WTC11 (cell line): ENCODE measurements around the gene NDUFAF4. TPM values are rescaled to one million over a fixed set of nuclear protein-coding genes. Genes with fewer than 3 reads are reported as not detected.
A peak's percentile ranks its signal among the peaks of the same experiment; 100 is the strongest.

Experiments used
- ATAC-seq: fragments of 200-7000 bp; cut with Tn5 transposase; 2 replicates; pipeline ENCODE4 v1.10.0; 2021; ENCODE audit warnings: mild to moderate bottlenecking, moderate library complexity
- CTCF ChIA-PET: fragments of 300-600 bp; sonication (Branson Sonifier 250); formaldehyde crosslinking; loops from one replicate; lab custom pipeline; 2021; ENCODE audit warnings: antibody characterized with exemption; lab: Charles Lee
- POLR2A ChIA-PET: fragments of 350-600 bp; sonication (Branson Sonifier 250); formaldehyde crosslinking; loops from one replicate; lab custom pipeline; 2021; ENCODE audit warnings: antibody characterized with exemption; lab: Charles Lee
- DNase-seq: peaks from one replicate; pipeline ENCODE4 v3.0.0; 2021; ENCODE audit warnings: low spot score
- H3K27ac Mint-ChIP-seq: 2 replicates; pipeline ENCODE4 v1.8.0; 2021; ENCODE audit warnings: mixed read lengths
- H3K27me3 Mint-ChIP-seq: 2 replicates; pipeline ENCODE4 v1.8.0; 2021; ENCODE audit warnings: low read depth, mild to moderate bottlenecking, moderate library complexity, mixed read lengths
- H3K36me3 Mint-ChIP-seq: 2 replicates; pipeline ENCODE4 v1.8.0; 2021; ENCODE audit warnings: mixed read lengths
- H3K4me1 Mint-ChIP-seq: 2 replicates; pipeline ENCODE4 v1.8.0; 2022; ENCODE audit warnings: mixed read lengths
- H3K4me3 Mint-ChIP-seq: 2 replicates; pipeline ENCODE4 v1.8.0; 2021; ENCODE audit warnings: mild to moderate bottlenecking, moderate library complexity, mixed read lengths
- H3K9me3 Mint-ChIP-seq: 2 replicates; pipeline ENCODE4 v1.8.0; 2021; ENCODE audit warnings: mixed read lengths
- ETV6 ChIP-seq: sonication (generic); formaldehyde crosslinking; IDR thresholded peaks from 2 replicates; pipeline ENCODE4 v1.8.1; 2022; ENCODE audit warnings: mild to moderate bottlenecking, missing genetic modification reagents
- FOXP1 ChIP-seq: sonication (generic); formaldehyde crosslinking; IDR thresholded peaks from 2 replicates; pipeline ENCODE4 v1.8.0; 2022; ENCODE audit warnings: missing genetic modification reagents, mild to moderate bottlenecking, moderate library complexity, borderline replicate concordance
- GABPB1 ChIP-seq: sonication (generic); formaldehyde crosslinking; IDR thresholded peaks from 2 replicates; pipeline ENCODE4 v1.8.1; 2023; ENCODE audit warnings: mild to moderate bottlenecking, missing genetic modification reagents
- MXD4 ChIP-seq: fragments of 250-450 bp; sonication (Bioruptor Pico); IDR thresholded peaks from 2 replicates; pipeline ENCODE4 v1.8.0; 2021; ENCODE audit warnings: mild to moderate bottlenecking, moderate library complexity, borderline replicate concordance
- NFE2L1 ChIP-seq: sonication (generic); formaldehyde crosslinking; IDR thresholded peaks from 2 replicates; pipeline ENCODE4 v1.8.1; 2023; ENCODE audit warnings: missing genetic modification reagents
- NFYB ChIP-seq: sonication (generic); formaldehyde crosslinking; conservative IDR thresholded peaks from 2 replicates; pipeline ENCODE4 v1.8.0; 2022; ENCODE audit warnings: low read depth, missing genetic modification reagents
- NR1H2 ChIP-seq: sonication (generic); formaldehyde crosslinking; IDR thresholded peaks from 2 replicates; pipeline ENCODE4 v1.9.0; 2021; ENCODE audit warnings: mild to moderate bottlenecking, moderate library complexity, missing genetic modification reagents
- NR3C1 ChIP-seq: sonication (generic); formaldehyde crosslinking; conservative IDR thresholded peaks from 2 replicates; pipeline ENCODE4 v1.8.1; 2023; ENCODE audit warnings: low read depth, mild to moderate bottlenecking, missing genetic modification reagents
- OVOL2 ChIP-seq: fragments of 250-450 bp; sonication (Bioruptor Pico); IDR thresholded peaks from 2 replicates; pipeline ENCODE4 v1.9.0; 2021; ENCODE audit warnings: mild to moderate bottlenecking, borderline replicate concordance
- RORB ChIP-seq: fragments of 250-450 bp; sonication (Bioruptor Pico); IDR thresholded peaks from 2 replicates; pipeline ENCODE4 v1.9.0; 2021; ENCODE audit warnings: mild to moderate bottlenecking
- SOX15 ChIP-seq: fragments of 250-450 bp; sonication (Bioruptor Pico); IDR thresholded peaks from 2 replicates; pipeline ENCODE4 v1.9.0; 2021; ENCODE audit warnings: mild to moderate bottlenecking
- TCF7 ChIP-seq: sonication (generic); formaldehyde crosslinking; IDR thresholded peaks from 2 replicates; pipeline ENCODE4 v1.8.0; 2022; ENCODE audit warnings: mild to moderate bottlenecking, low read depth, missing genetic modification reagents, moderate library complexity
- ZNF219 ChIP-seq: sonication (generic); formaldehyde crosslinking; IDR thresholded peaks from 2 replicates; pipeline ENCODE4 v1.8.0; 2023; ENCODE audit warnings: missing genetic modification reagents, mild to moderate bottlenecking, borderline replicate concordance
- ZNF232 ChIP-seq: sonication (generic); formaldehyde crosslinking; IDR thresholded peaks from 2 replicates; pipeline ENCODE4 v1.8.0; 2022; ENCODE audit warnings: mild to moderate bottlenecking, missing genetic modification reagents
- ZNF263 ChIP-seq: sonication (generic); formaldehyde crosslinking; IDR thresholded peaks from 2 replicates; pipeline ENCODE4 v1.8.1; 2022; ENCODE audit warnings: low read depth, mild to moderate bottlenecking, moderate library complexity, missing genetic modification reagents
- ZNF416 ChIP-seq: fragments of 250-450 bp; sonication (Bioruptor Pico); IDR thresholded peaks from 2 replicates; pipeline ENCODE4 v1.9.0; 2021; ENCODE audit warnings: mild to moderate bottlenecking, inconsistent platforms
- ZNF671 ChIP-seq: fragments of 250-450 bp; sonication (Bioruptor Pico); IDR thresholded peaks from 2 replicates; pipeline ENCODE4 v1.8.0; 2021; ENCODE audit warnings: mild to moderate bottlenecking
- total RNA-seq: library from RNA; stranded (reverse); gene quantifications from 3 replicates; pipeline ENCODE4 v1.2.3, GENCODE V29; 2021
- TF ChIP-seq, protein P1 (sequence below): sonication (generic); formaldehyde crosslinking; IDR thresholded peaks from 2 replicates; pipeline ENCODE4 v1.8.0; 2022; ENCODE audit warnings: missing genetic modification reagents
- TF ChIP-seq, protein P2 (sequence below): sonication (generic); formaldehyde crosslinking; IDR thresholded peaks from 2 replicates; pipeline ENCODE4 v1.8.1; 2022; ENCODE audit warnings: low read depth, missing genetic modification reagents, borderline replicate concordance
- TF ChIP-seq, protein P3 (sequence below): sonication (generic); formaldehyde crosslinking; IDR thresholded peaks from 2 replicates; pipeline ENCODE4 v1.8.0; 2022; ENCODE audit warnings: mild to moderate bottlenecking, missing genetic modification reagents
- TF ChIP-seq, protein P4 (sequence below): fragments of 250-450 bp; sonication (Bioruptor Pico); IDR thresholded peaks from 2 replicates; pipeline ENCODE4 v1.9.0; 2021; ENCODE audit warnings: moderate library complexity, mild to moderate bottlenecking, inconsistent platforms, borderline replicate concordance
- TF ChIP-seq, protein P5 (sequence below): sonication (generic); formaldehyde crosslinking; IDR thresholded peaks from 2 replicates; pipeline ENCODE4 v1.8.0; 2022; ENCODE audit warnings: mild to moderate bottlenecking, missing genetic modification reagents
- TF ChIP-seq, protein P6 (sequence below): sonication (generic); formaldehyde crosslinking; IDR thresholded peaks from 2 replicates; pipeline ENCODE4 v1.8.0; 2023; ENCODE audit warnings: mild to moderate bottlenecking, missing genetic modification reagents

Gene NDUFAF4
- total RNA-seq, 1 experiment from 2014 or later = 75.8 TPM

DNA sequence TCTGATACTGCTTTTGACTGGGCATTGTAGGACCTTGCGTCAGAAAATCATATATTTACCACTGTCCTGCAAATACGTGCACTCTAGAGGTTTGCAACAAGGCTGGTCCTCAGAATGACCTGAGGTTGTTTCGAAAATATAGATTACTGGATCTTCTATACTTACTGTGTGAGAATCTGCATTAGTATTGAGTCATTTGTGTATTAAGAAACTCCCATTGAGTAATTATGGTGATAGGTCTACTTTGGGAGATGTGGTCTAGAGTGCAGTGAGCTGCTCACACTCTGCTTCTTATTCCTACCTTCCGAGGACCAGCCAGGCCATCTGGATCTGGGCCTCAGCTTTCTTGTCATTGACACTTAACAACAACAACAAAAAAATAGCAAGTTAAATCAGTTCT is 36.4 kb upstream of the NDUFAF4 start:
- no peaks in the 10 kb centered on the region for H3K9me3 Mint-ChIP-seq
- ATAC-seq = no peak
- H3K4me1 Mint-ChIP-seq = peaks cover 14% of the 10 kb centered on the region
- no peak for DNase-seq
- H3K4me3 Mint-ChIP-seq = no peak overlapping the region
- no peak overlapping the region for H3K27ac Mint-ChIP-seq
- POLR2A ChIA-PET = no interaction called here
- CTCF ChIA-PET = no interaction called here
- TF ChIP-seq GABPB1 (CRISPR knock-in tag) (no peak), ZNF232 (no peak), ETV6 (no peak), NR3C1 (CRISPR knock-in tag) (no peak), ZNF416 (no peak), ZNF263 (CRISPR knock-in tag) (no peak), OVOL2 (CRISPR knock-in tag) (no peak)
- TF ChIP-seq, protein P1, sequence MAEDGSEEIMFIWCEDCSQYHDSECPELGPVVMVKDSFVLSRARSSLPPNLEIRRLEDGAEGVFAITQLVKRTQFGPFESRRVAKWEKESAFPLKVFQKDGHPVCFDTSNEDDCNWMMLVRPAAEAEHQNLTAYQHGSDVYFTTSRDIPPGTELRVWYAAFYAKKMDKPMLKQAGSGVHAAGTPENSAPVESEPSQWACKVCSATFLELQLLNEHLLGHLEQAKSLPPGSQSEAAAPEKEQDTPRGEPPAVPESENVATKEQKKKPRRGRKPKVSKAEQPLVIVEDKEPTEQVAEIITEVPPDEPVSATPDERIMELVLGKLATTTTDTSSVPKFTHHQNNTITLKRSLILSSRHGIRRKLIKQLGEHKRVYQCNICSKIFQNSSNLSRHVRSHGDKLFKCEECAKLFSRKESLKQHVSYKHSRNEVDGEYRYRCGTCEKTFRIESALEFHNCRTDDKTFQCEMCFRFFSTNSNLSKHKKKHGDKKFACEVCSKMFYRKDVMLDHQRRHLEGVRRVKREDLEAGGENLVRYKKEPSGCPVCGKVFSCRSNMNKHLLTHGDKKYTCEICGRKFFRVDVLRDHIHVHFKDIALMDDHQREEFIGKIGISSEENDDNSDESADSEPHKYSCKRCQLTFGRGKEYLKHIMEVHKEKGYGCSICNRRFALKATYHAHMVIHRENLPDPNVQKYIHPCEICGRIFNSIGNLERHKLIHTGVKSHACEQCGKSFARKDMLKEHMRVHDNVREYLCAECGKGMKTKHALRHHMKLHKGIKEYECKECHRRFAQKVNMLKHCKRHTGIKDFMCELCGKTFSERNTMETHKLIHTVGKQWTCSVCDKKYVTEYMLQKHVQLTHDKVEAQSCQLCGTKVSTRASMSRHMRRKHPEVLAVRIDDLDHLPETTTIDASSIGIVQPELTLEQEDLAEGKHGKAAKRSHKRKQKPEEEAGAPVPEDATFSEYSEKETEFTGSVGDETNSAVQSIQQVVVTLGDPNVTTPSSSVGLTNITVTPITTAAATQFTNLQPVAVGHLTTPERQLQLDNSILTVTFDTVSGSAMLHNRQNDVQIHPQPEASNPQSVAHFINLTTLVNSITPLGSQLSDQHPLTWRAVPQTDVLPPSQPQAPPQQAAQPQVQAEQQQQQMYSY (CRISPR knock-in tag) = no peak
- TF ChIP-seq, protein P2, sequence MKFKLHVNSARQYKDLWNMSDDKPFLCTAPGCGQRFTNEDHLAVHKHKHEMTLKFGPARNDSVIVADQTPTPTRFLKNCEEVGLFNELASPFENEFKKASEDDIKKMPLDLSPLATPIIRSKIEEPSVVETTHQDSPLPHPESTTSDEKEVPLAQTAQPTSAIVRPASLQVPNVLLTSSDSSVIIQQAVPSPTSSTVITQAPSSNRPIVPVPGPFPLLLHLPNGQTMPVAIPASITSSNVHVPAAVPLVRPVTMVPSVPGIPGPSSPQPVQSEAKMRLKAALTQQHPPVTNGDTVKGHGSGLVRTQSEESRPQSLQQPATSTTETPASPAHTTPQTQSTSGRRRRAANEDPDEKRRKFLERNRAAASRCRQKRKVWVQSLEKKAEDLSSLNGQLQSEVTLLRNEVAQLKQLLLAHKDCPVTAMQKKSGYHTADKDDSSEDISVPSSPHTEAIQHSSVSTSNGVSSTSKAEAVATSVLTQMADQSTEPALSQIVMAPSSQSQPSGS = no peak
- no peaks in the 10 kb centered on the region; the same call in 1 of the 2 replicates for H3K27me3 Mint-ChIP-seq
- no peaks in the 10 kb centered on the region for H3K36me3 Mint-ChIP-seq

DNA sequence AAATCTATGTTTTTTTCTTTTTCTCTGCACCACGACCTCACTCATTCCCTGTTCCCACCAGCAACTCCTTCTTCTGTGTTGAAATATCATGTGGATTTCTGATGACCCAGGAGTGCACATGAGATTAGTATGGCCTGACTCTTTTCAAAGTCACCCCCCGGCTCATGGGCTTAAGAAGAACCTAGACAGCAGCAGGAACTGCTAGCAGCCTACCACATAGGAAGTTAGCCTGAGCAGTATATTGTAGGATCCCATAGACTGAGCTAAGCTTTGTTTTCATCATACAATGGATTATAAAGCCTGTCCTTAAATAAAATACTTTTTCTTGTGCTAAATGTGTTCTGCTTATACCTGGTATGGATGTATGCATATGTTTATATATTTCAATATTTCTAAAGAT is 33.5 kb upstream of the NDUFAF4 start:
- H3K4me3 Mint-ChIP-seq = no peak overlapping the region
- TF ChIP-seq, protein P3, sequence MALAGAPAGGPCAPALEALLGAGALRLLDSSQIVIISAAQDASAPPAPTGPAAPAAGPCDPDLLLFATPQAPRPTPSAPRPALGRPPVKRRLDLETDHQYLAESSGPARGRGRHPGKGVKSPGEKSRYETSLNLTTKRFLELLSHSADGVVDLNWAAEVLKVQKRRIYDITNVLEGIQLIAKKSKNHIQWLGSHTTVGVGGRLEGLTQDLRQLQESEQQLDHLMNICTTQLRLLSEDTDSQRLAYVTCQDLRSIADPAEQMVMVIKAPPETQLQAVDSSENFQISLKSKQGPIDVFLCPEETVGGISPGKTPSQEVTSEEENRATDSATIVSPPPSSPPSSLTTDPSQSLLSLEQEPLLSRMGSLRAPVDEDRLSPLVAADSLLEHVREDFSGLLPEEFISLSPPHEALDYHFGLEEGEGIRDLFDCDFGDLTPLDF (CRISPR knock-in tag) = no peak
- TF ChIP-seq ZNF416 (no peak), ZNF671 (no peak), SOX15 (CRISPR knock-in tag) (no peak), TCF7 (no peak)
- TF ChIP-seq, all 79 proteins: peak for 0
- Mint-ChIP-seq H3K9me3 (no peaks in the 10 kb centered on the region), H3K36me3 (no peaks in the 10 kb centered on the region), H3K27ac (no peak overlapping the region), H3K4me1 (peaks cover 14% of the 10 kb centered on the region), H3K27me3 (peaks cover 8% of the 10 kb centered on the region)
- CTCF ChIA-PET = interaction anchor here (1.0 to 1.1 kb wide), 2 partner anchors 33 to 129 kb away, joined by 4 to 5 read pairs; partner anchors contain the start of gene NDUFAF4
- DNase-seq = no peak
- peak; percentile 58; the same call in 1 of the 2 replicates for ATAC-seq
- POLR2A ChIA-PET = no interaction called here

DNA sequence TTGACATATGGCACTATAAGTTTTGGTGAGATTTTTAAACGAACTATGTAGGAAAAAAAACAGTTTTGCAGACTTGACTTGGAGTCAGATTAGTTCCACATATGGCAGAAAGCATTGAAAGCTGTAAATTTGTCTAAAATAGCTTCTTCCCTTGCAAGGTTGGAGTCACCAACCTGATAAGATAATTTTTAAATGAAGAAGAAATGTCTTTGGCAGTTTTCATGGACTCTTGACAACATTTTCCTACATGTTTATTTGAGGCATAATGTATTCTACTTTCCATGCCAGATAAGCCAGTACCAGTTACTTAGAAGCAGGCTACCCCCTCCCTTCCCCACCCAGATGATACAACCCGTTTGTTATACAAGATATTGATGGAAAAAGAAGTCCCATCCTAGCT is 32.0 kb upstream of the NDUFAF4 start:
- DNase-seq (no peak), ATAC-seq (no peak)
- Mint-ChIP-seq H3K4me1 (peaks cover 17% of the 10 kb centered on the region), H3K27me3 (peaks cover 17% of the 10 kb centered on the region), H3K9me3 (no peaks in the 10 kb centered on the region), H3K4me3 (no peak overlapping the region), H3K27ac (no peak overlapping the region), H3K36me3 (no peaks in the 10 kb centered on the region)
- CTCF ChIA-PET = no interaction called here
- POLR2A ChIA-PET = no interaction called here
- no peak for TF ChIP-seq MXD4 (CRISPR knock-in tag)
- no peak for TF ChIP-seq NR1H2 (CRISPR knock-in tag)
- TF ChIP-seq NFYB (CRISPR knock-in tag) = no peak
- TF ChIP-seq RORB (CRISPR knock-in tag) = no peak
- TF ChIP-seq FOXP1 (CRISPR knock-in tag) = no peak
- TF ChIP-seq ZNF671 = no peak
- no peak for TF ChIP-seq NFE2L1
- TF ChIP-seq, protein P4, sequence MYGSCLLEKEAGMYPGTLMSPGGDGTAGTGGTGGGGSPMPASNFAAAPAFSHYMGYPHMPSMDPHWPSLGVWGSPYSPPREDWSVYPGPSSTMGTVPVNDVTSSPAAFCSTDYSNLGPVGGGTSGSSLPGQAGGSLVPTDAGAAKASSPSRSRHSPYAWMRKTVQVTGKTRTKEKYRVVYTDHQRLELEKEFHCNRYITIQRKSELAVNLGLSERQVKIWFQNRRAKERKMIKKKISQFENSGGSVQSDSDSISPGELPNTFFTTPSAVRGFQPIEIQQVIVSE (CRISPR knock-in tag) = no peak
- TF ChIP-seq ZNF232 = no peak
- TF ChIP-seq, protein P5, sequence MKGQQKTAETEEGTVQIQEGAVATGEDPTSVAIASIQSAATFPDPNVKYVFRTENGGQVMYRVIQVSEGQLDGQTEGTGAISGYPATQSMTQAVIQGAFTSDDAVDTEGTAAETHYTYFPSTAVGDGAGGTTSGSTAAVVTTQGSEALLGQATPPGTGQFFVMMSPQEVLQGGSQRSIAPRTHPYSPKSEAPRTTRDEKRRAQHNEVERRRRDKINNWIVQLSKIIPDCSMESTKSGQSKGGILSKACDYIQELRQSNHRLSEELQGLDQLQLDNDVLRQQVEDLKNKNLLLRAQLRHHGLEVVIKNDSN (CRISPR knock-in tag) = no peak
- TF ChIP-seq, protein P6, sequence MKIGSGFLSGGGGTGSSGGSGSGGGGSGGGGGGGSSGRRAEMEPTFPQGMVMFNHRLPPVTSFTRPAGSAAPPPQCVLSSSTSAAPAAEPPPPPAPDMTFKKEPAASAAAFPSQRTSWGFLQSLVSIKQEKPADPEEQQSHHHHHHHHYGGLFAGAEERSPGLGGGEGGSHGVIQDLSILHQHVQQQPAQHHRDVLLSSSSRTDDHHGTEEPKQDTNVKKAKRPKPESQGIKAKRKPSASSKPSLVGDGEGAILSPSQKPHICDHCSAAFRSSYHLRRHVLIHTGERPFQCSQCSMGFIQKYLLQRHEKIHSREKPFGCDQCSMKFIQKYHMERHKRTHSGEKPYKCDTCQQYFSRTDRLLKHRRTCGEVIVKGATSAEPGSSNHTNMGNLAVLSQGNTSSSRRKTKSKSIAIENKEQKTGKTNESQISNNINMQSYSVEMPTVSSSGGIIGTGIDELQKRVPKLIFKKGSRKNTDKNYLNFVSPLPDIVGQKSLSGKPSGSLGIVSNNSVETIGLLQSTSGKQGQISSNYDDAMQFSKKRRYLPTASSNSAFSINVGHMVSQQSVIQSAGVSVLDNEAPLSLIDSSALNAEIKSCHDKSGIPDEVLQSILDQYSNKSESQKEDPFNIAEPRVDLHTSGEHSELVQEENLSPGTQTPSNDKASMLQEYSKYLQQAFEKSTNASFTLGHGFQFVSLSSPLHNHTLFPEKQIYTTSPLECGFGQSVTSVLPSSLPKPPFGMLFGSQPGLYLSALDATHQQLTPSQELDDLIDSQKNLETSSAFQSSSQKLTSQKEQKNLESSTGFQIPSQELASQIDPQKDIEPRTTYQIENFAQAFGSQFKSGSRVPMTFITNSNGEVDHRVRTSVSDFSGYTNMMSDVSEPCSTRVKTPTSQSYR (CRISPR knock-in tag) = no peak
- no peak for TF ChIP-seq ZNF219 (CRISPR knock-in tag)
